NCI-H1417 treated with DMSO at 0.1 percent for 48 hours (cell line): ENCODE results near the gene TUBB6.

ENCODE experiments used
- DNase-seq: peaks from one replicate; lab custom pipeline; 2025; lab: John Stamatoyannopoulos, UW

TUBB6 gene

GRCh38 chr18:12307701-12308385 is at the start of gene TUBB6:
Gene TUBB6, plus strand, starts transcription at chr18:12308241. Its CDS starts 52 bp downstream, at chr18:12308293.
- no peak for DNase-seq

DNA sequence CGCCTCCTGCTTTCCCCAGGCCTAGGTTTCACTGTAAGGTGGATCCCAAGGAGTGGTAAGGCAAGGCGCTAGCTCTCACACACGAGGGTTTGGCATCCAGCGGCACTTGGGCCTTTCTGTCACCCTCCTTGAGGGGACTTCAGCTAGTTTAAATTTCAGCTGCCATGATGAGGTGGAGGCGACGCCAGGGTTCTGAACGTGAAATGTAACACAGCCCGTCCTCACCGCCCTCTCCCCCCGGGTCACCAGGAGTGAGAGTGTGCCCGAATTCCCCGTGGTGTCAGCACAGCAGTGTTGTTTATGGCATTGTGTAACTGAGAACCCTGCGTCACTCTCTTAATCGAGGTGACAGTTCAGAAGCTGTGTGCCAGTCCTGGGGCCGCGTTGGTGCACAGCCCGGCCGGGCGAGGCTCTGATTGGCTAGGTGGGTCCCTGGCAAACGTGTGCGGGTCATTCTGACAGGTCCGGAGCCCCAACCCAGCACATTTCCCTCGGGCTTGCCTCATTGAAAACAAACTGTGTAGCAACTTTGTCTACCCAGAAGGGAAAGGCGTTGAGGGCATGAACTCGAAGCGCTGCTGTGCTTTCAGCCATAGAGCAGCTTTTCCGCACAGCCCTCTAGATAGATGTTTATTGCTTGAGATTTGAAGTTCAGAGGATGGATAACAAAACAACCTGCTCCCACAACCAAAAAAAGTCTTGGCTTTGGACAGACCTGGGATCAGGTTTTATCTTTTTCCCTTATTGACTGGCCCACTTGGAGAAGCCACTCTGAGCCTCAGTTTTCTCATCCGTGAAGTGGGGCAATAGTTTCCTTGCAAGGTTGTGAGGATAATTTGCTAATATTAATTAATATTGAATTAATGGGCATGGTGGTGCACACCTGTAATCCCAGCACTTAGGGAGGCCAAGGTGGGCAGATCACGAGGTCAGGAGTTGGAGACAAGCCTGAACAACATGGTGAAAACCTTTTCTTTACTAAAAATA is 49.0 kb upstream of the TUBB6 start:
- no peak for DNase-seq

DNA sequence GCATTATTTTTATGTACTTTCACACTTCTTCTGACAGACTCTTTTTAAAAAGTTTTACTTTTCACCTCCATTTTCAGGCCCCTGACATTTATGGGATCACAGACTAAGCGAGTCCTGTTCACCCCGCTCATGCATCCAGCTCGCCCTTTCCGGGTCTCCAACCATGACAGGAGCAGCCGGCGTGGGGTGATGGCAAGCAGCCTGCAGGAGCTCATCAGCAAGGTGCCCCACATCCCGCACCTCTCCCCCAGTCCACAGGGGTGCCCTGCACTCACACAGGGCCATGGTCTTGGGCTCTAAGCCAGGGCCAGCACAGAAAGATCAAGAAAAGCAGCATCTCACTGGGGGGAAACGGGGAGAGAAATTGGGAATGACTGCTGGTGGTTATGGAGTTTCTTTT is 45.3 kb upstream of the TUBB6 start:
- no peak for DNase-seq

DNA sequence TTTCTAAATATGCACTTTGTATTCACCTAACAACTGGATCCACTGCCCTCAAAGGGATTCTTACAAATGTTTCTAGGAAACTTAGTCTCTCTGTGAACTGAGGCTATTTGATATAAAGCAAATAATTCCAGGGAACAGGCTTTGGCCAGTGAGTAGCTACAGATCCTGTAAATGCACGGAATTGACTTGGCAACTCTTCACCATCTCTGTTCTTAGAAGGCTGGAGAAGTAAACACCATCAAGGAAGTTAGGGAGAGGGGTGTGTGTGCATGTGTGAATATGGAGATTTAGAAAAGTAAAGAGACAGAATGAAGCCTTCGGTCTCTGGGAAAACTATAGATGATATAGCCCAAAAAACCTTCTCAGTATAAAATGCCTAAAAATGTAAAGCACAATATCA is 43.2 kb upstream of the TUBB6 start:
- DNase-seq, result no peak

- peak; percentile 39 for DNase-seq
These were observed 36.4 kb upstream of the TUBB6 start for GRCh38 chr18:12271376-12272235.

DNA sequence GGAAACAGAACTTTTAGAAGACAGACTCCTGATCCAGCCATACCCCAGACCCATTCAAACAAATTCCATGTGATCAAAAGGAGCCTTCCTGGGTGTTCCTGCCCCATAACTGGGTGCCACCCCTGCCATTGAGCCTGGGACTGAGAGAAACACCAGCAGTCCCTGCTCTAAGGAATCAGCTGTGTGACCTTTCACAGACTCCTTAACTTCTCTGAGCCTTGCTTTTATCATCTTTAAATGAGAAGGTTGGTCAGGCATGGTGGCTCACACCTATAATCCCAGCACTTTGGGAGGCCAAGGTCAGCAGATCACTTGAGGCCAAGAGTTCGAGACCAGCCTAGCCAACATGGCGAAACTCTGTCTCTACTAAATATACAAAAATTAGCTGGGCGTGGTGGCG is 33.2 kb upstream of the TUBB6 start:
- no peak for DNase-seq

- no peak for DNase-seq
These were observed 31.1 kb upstream of the TUBB6 start for GRCh38 chr18:12276736-12277554.

DNA sequence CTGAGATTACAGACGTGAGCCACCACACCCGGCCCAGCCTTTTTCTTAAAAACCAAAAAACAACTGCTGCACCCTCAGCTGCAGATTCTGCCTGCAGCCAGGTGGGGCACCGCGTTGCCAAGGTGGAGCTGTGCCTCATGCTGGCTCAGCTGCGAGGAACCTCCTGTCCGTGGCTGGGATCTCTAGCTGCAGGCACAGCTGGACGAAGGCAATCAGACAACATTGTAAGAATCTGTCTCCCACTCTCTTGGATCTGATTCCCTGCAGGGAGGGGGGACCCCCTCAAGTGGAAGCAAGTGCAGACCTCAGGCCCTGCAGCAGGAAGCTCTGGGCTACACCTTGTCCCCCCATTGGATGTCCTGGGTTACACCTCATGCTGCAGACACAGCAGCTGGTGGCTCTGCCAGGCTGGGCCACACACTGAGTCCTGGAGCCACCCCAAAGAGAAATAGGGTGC is 29.8 kb upstream of the TUBB6 start:
- DNase-seq, result no peak

DNA sequence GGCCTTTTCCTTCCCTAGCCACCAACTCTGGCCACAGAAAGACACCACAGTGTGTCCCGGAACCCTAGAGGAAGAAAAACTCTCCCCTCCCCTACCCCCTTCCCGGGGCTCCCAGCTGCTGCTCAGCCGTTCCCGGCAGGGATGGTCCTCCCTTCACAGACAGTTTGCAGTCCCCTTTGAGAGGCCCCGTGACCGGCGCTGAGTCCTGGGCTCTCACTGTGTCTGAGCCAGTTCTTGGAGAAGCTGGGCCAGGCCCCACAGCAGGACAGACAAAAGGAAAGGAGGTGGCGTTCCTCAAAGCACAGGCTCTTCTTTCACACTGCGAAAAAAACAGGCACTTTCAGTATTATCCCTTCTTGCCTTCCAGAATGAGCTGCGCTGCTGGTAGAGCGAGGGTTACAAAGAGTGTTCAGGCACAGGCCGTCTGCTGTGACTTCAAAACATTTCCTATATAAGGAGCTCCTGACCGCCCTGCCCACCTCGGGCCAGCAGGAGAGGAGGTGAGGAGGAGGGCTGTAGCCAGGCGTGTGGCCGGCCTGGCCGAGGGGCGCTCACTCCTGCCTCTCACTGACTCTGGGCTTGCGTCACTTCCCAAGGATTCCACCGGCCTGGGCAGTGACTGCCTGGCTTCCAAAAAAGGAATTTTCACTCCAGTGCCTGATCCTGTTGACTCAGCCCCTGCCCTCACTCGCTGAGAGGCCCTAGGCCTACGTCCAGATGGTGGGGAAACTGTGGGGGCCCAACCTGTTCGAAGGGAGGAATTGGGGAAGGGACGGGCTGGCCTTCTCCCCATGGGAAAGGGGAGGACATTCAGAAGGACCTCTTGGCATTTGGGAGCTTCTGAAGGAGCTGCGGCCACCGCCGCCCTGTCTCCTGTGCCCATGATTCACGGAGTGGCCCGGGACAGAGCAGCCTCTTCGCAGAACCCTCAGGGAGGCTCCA is 29.0 kb upstream of the TUBB6 start:
- DNase-seq, result no peak

GRCh38 chr18:12279781-12280531 is 28.1 kb upstream of the TUBB6 start:
- DNase-seq, result no peak

DNA sequence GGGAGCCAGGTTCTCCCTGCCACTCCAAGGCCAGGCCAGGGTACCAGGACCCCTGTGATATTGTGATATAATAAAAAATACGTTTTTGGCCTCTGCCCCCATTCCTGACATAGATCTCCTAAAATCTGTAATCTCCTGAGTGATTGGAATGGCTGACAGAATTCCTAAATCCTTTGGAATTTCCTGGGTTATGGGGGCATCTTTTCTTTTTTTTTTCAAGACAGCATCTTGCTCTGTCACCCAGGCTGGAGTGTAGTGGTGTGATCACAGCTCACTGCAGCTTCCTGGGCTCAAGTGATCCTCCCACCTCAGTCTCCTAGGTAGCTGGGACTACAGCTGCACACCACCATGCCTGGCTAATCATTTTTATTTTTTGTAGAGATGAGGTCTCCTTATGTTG is 26.2 kb upstream of the TUBB6 start:
- no peak for DNase-seq

GRCh38 chr18:12282442-12283039 is 25.5 kb upstream of the TUBB6 start:
- DNase-seq, result no peak

DNA sequence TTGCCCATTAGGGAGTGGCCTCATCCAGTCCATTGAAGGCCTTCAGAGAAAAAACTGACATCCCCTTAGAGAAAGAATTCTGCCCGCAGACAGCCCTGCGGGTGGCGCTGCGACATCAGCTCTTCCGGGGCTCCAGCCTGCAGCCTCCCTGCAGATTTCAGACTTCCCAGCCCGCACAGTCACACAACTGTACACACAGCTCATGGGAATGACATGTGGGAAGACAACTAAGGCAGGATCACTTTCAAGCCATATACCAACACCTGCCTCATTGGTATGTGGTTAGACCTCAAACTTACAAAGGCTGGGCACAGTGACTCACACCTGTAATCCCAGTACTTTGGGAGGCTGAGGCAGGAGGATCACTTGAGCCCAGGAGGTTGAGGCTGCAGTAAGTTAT is 24.8 kb upstream of the TUBB6 start:
- DNase-seq, result no peak

DNA sequence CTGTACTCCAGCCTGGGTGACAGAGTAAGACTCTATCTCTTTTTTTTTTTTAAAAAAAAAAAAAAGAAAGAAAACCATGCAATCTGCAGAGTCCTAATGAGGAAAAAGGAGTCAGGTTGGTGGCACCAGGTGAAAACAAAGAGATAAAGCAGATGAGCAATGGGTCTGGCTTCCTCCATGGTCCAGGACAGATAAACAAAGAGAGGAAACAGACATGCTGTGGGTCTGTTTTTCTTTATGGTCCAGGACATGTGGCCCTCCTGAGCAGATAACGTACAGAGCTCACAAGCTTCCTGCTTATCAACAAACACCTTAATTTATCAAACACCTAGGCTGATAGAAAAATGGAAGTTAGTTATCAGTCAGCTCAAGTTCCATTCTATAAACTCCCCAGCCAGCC is 24.4 kb upstream of the TUBB6 start:
- DNase-seq, result no peak

DNA sequence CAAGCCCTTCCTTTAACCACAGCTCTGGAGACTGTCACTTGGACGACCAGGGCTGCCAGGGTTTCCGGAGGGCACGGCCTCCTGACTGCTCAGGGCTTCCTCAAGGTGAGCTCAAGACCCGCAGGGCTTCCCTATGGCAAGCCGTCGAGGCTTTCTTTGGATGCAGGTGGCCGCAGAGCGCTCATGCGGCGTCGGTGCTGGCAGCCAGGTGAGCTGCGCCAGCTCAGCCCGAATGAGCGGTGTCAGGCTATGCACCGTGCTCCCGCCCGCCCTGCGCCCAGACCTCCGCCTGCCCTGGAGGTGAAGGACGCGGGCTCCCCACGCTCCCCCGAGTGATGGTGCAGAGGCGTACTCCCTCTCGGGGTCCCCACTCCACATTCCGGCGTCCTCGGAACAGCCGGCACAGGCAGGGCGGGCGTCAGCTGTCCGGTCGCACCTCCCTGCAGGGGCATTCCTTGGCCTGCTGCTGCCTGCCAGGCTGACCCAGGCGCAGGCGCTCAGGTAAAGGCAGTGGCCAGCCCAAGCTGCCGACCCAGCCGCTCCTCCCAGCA is 20.8 kb upstream of the TUBB6 start:
- DNase-seq, result no peak

- no peak for DNase-seq
These were observed 20.2 kb upstream of the TUBB6 start for GRCh38 chr18:12287684-12288402.

DNA sequence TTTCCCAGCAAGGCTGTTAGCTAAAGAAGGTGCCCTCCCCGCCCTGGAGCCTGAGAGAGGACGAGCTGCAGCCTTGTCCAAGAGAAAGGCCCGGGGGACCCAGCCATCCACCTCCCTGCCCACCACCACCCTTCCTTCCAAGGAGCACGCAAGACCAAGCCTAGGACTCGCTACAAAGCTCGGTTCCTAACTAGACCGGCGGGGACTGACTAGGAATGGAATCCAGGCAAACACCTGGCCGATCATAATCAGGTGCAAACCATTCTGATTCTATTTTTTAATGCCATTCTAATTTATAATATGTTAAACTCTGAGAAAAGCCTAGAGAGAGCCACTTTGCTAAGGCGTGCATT is 19.7 kb upstream of the TUBB6 start:
- DNase-seq, result no peak

DNA sequence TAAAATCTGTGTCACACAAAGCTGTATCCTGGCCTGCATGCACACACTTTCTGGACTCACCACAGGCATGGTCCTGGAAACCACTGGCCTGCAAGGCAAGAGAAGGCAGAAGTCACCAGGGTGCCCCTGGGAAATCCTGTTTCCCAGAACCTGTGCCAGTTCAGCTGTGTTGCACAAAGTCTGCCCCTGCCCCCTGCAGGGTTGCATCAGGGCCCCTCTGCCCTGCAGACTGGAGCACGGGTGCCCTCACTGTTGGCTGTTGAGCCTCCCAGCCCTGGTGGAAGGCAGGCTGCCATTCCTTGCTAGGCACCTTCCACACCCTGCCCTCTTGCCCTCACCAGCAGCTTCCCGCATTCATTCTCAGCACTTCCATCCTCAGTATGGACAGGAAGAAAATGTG is 18.0 kb upstream of the TUBB6 start:
- DNase-seq, result no peak
